DND-41 (cell line): Measurements from ENCODE around the gene PHACTR1.

ENCODE experiments used
- ATAC-seq: fragments of 200-7000 bp; cut with Tn5 transposase; 3 replicates; pipeline ENCODE4 v1.9.1; 2021; ENCODE audit warnings: low read depth; ENCODE audit not compliant: insufficient read depth
- DNase-seq: peaks from one replicate; pipeline ENCODE4 v3.0.0-alpha.2; 2020
- H2AFZ ChIP-seq: 2 replicates; pipeline ENCODE4 v1.6.0; 2012; ENCODE audit warnings: low read depth, low read length
- H3K27ac ChIP-seq: 2 replicates; pipeline ENCODE4 v1.5.1; 2012; ENCODE audit warnings: low read length, inconsistent platforms
- H3K27me3 ChIP-seq: fragments of 200-600 bp; sonication (generic); 2 replicates; pipeline ENCODE4 v1.6.0; 2012; ENCODE audit warnings: low read length, mild to moderate bottlenecking, inconsistent platforms; ENCODE audit not compliant: insufficient read depth, poor library complexity
- H3K36me3 ChIP-seq: 2 replicates; pipeline ENCODE4 v1.5.1; 2012; ENCODE audit warnings: low read length, inconsistent platforms; ENCODE audit not compliant: insufficient read depth
- H3K4me1 ChIP-seq: 2 replicates; pipeline ENCODE4 v1.5.1; 2012; ENCODE audit warnings: mild to moderate bottlenecking, low read length; ENCODE audit not compliant: insufficient read depth
- H3K4me2 ChIP-seq: 2 replicates; pipeline ENCODE4 v1.6.0; 2012; ENCODE audit warnings: mild to moderate bottlenecking, moderate library complexity, low read length, inconsistent platforms; ENCODE audit not compliant: insufficient read depth
- H3K4me3 ChIP-seq, 2 experiments: fragments of 200-600 bp in 1 of 2; shearing (Covaris generic) in 1 of 2; 2 replicates each; pipeline ENCODE4 v1.5.1; 2012 to 2016; ENCODE audit warnings: inconsistent platforms in 2 of 2, low read length in 2 of 2, mild to moderate bottlenecking in 2 of 2, low read depth in 1 of 2, moderate library complexity in 1 of 2
- H3K79me2 ChIP-seq: 2 replicates; pipeline ENCODE4 v1.6.0; 2012; ENCODE audit warnings: low read length, inconsistent platforms; ENCODE audit not compliant: insufficient read depth
- H3K9ac ChIP-seq: 2 replicates; pipeline ENCODE4 v1.6.0; 2012; ENCODE audit warnings: low read depth, mild to moderate bottlenecking, inconsistent platforms, low read length, moderate library complexity
- H3K9me3 ChIP-seq: 2 replicates; pipeline ENCODE4 v1.5.1; 2012; ENCODE audit warnings: low read length, moderate library complexity, mild to moderate bottlenecking, inconsistent platforms; ENCODE audit not compliant: insufficient read depth, severe bottlenecking
- H4K20me1 ChIP-seq: 2 replicates; pipeline ENCODE4 v1.6.0; 2012; ENCODE audit warnings: low read length; ENCODE audit not compliant: insufficient read depth
- CTCF ChIP-seq: IDR thresholded peaks from 2 replicates; pipeline ENCODE4 v1.5.1; 2012; ENCODE audit warnings: borderline replicate concordance, low read length, moderate library complexity, mild to moderate bottlenecking; ENCODE audit not compliant: poor library complexity, severe bottlenecking; ENCODE audit errors: extremely low read depth
- EZH2 ChIP-seq: IDR thresholded peaks from 3 replicates; pipeline ENCODE4 v1.6.1; 2012; ENCODE audit warnings: borderline replicate concordance, low read depth, mild to moderate bottlenecking, moderate library complexity, low read length, inconsistent platforms; ENCODE audit not compliant: severe bottlenecking

PHACTR1 gene

GRCh38 chr6:13113376-13113775 lies 396.8 kb downstream of the PHACTR1 start:
- peaks cover 3% of the 10 kb centered on the region for H3K27me3 ChIP-seq
- no peaks in the 10 kb centered on the region for H3K4me1 ChIP-seq
- TF ChIP-seq EZH2: no peak
- TF ChIP-seq CTCF: no peak
- no peak overlapping the region for H2AFZ ChIP-seq
- H4K20me1 ChIP-seq: no peaks in the 10 kb centered on the region
- H3K4me3 ChIP-seq: no peak overlapping the region
- no peaks in the 10 kb centered on the region for H3K9me3 ChIP-seq
- no peaks in the 10 kb centered on the region for H3K36me3 ChIP-seq
- DNase-seq (no peak), ATAC-seq (no peak)
- H3K4me2 ChIP-seq: no peak overlapping the region
- no peak overlapping the region for H3K27ac ChIP-seq
- H3K79me2 ChIP-seq: no peaks in the 10 kb centered on the region
- no peak overlapping the region for H3K9ac ChIP-seq

GRCh38 chr6:13113981-13114593 lies 397.5 kb downstream of the PHACTR1 start:
- TF ChIP-seq CTCF: no peak
- TF ChIP-seq EZH2: no peak
- no peak overlapping the region for H3K27ac ChIP-seq

GRCh38 chr6:13116155-13116554 lies 399.6 kb downstream of the PHACTR1 start:
- Histone ChIP-seq H4K20me1 (no peaks in the 10 kb centered on the region), H2AFZ (no peak overlapping the region), H3K79me2 (no peaks in the 10 kb centered on the region), H3K4me3 (no peak overlapping the region), H3K4me1 (no peaks in the 10 kb centered on the region), H3K9ac (no peak overlapping the region), H3K4me2 (no peak overlapping the region), H3K36me3 (no peaks in the 10 kb centered on the region), H3K9me3 (no peaks in the 10 kb centered on the region), H3K27me3 (peaks cover 3% of the 10 kb centered on the region), H3K27ac (no peak overlapping the region)
- DNase-seq (no peak), ATAC-seq (no peak)
- TF ChIP-seq EZH2 (no peak), CTCF (no peak)

More at GRCh38 chr6:13113981-13114593, 397.5 kb downstream of the PHACTR1 start:
- Histone ChIP-seq H3K36me3 (no peaks in the 10 kb centered on the region), H3K79me2 (no peaks in the 10 kb centered on the region), H4K20me1 (no peaks in the 10 kb centered on the region), H3K9me3 (no peaks in the 10 kb centered on the region), H3K9ac (no peak overlapping the region), H3K4me1 (no peaks in the 10 kb centered on the region), H3K4me2 (no peak overlapping the region), H3K4me3 (no peak overlapping the region), H3K27me3 (peaks cover 3% of the 10 kb centered on the region), H2AFZ (no peak overlapping the region)
- ATAC-seq: no peak
- DNase-seq: no peak

GRCh38 chr6:13117570-13117969 lies 401.0 kb downstream of the PHACTR1 start:
- Histone ChIP-seq H4K20me1 (no peaks in the 10 kb centered on the region), H3K27me3 (peaks cover 3% of the 10 kb centered on the region), H3K4me3 (no peak overlapping the region), H3K9ac (no peak overlapping the region), H3K27ac (no peak overlapping the region), H3K4me1 (no peaks in the 10 kb centered on the region), H3K79me2 (no peaks in the 10 kb centered on the region), H3K36me3 (no peaks in the 10 kb centered on the region), H3K9me3 (no peaks in the 10 kb centered on the region), H3K4me2 (no peak overlapping the region), H2AFZ (no peak overlapping the region)
- no peak for DNase-seq
- no peak for ATAC-seq
- TF ChIP-seq EZH2: no peak
- TF ChIP-seq CTCF: no peak
